ENCODE results near the gene GNG10.
"Not testable (repeated sequence)": the region's sequence is repeated elsewhere in the genome, so short reads cannot be mapped to it uniquely, and the experiment has no call there.

Gene GNG10

DNA sequence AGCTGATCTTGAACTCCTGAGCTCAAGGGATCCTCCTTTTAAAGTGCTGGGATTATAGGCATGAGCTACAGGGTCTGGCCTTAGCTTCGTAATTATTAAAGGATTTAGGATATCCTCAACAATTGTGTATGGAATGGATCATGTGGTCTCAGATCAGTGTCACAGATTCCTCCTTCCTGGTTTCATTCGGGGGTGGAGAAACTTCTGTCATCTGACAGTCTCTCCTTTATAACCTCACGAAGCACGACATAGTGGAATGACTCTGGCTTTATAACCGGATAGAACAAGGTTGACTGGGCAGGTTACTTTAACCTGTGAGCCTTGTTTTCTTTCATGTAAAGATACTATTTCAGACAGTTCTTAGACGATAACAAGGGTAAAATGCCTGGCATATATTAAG, 4.4 kb upstream of the GNG10 start:
- no peak for DNase-seq

GRCh38 chr9:111658943-111659342, 2.5 kb upstream of the GNG10 start:
- no peak for DNase-seq

GRCh38 chr9:111659691-111660090, 1.7 kb upstream of the GNG10 start:
- DNase-seq: no peak

DNA sequence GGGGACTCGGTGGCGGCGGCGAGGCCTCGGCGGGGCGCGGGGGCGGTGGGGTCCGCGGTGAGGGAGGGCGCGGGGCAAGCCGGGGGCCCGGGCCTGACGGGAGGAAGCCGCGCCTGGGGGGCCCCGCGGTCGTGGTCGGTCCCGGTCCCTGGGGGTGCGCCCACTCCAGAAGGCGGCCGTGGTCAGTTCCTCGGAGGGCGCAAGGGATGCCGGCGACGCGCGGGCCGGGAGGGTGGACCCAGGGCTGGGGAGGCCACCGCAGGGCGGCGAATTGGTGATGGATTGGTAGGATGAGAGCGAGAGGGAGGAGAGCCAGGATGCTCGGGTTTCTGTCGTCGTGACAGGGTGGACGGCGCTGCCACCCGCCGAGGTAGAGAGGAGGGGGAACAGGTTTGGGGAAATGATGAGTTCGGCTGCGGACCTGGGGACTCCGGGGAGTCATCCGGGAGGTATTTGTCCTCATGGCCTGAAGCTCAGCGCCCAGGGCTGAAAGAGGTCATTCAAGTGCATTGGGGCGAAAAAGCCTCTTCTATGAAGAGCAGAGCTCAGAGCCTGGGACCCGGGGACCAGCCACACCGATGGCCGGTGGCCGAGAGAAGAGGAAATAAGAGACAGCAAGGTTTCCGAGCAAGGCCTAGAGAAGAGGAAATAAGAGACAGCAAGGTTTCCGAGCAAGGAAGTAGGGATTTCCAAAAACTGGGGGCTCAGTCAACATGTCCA, 557 bp downstream of the GNG10 start:
- DNase-seq: peak in 1 of 2 experiments; percentile 34

GRCh38 chr9:111662576-111663300, 1.3 kb downstream of the GNG10 start:
- no peak for DNase-seq

DNA sequence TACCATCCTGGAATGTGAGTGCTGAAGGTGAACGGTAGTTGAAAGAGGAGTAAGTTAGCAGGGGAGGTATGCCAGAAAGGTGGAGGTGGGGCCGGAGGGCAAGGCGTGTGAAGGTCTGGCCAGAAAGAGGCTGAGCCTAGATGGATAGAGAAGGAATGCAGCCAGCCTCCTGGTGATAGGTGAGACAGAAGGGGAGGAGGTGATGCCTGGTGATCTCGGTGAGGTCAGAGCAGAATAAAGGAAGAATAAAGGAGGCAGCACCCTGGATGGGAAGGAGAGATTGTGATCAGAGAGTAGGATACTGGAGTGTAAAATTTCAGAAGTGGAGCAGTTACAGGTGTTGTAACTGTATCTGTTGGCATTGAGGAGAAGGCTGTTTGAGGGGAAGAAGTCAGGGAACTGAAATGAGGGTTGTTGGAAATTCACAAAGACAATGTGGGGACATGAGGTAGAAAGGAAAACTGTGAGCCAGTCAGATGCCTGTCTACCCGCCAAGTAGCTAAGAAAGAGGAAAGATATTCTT, 2.0 kb downstream of the GNG10 start:
- DNase-seq: no peak

- DNase-seq: no peak
These were observed 6.7 kb downstream of the GNG10 start for GRCh38 chr9:111668026-111668573.

- not testable (repeated sequence) for DNase-seq
These were observed 7.2 kb downstream of the GNG10 start for GRCh38 chr9:111668601-111669000.

GRCh38 chr9:111674319-111674718, 12.9 kb downstream of the GNG10 start:
- DNase-seq: no peak

GRCh38 chr9:111676116-111676515, 14.7 kb downstream of the GNG10 start:
- DNase-seq: no peak

DNA sequence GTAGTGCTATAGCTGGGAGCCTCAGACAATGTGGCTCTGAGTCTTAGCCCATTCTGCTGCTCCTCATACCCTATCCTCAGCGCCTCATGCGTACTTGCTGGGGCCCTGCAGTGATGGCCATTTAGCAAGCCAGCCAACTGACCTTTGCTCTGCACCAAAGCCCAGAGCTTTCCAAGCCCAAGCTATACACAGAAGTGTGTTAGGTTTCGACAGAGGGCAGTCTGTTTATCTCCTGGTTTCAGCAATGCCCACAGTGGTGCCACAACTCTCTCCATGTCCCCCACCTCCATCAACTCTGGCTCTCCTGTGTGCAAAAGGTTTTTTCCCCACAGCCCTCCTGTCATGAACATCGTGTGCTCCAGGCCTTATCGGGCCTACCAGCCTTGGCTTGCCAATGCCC, 16.9 kb downstream of the GNG10 start:
- no peak for DNase-seq

DNA sequence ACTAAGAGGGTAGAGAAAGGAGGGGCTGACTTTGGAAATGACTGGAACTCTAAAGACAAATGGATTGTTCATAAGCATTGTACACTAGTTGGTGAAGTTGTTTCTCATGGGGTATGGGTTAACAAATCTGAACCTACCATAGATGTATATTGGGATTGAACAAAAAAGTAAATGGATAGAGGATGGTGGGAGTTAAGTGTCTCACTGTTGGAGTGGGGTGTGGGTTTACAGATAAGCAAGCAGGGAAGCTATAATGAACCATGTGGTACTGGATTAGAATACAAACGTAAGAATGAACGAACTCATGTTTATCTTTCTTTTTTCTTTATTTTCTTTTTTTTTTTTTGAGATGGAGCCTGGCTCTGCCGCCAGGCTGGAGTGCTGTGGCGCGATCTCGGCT, 17.8 kb downstream of the GNG10 start:
- no peak for DNase-seq

DNA sequence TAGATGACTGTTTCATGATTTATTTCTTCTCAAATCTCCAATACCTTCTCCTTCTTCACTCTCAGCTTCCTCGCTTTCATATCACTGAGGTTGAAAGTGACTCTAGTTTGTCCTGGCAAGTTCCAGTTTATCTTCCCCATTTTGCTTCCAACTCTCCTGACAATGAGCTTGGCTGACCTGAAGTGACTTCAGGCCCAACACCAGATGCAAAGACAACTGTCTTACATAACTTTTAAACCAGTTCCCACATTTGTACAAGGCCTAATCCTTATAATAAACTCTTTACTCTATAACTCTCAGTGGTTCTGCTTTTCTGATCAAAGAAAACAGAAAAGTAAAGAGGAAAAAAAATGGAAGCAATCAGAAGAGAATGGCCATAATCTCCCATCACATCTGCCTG, 22.0 kb downstream of the GNG10 start:
- no peak for DNase-seq

GRCh38 chr9:111691672-111692329, 30.4 kb downstream of the GNG10 start:
- peak in 1 of 2 experiments; percentile 64 for DNase-seq

- no peak for DNase-seq
These were observed 35.4 kb downstream of the GNG10 start for GRCh38 chr9:111696796-111697195.

GRCh38 chr9:111700776-111701175, 39.4 kb downstream of the GNG10 start:
- DNase-seq: no peak

GRCh38 chr9:111704503-111704902, 43.1 kb downstream of the GNG10 start:
- no peak for DNase-seq

DNA sequence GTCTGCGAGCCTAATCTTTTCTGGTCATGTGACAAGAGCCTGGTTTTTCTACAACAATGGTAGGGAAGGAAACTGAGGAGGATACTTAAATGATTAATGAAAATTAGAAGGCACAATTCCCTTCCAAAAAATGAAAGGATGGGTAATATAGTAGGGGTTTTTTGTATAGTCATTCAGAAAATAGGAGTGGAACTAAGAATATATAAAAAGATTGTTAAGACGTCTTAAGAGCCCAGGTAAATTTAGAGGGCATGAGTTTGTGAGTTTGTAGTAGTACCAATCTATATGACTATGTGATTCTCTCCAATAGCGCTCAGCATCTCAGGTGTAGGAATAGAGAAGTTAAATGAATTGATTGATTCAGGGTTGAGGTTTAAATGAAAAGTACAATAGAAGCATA, 50.1 kb downstream of the GNG10 start:
- no peak for DNase-seq

DNA sequence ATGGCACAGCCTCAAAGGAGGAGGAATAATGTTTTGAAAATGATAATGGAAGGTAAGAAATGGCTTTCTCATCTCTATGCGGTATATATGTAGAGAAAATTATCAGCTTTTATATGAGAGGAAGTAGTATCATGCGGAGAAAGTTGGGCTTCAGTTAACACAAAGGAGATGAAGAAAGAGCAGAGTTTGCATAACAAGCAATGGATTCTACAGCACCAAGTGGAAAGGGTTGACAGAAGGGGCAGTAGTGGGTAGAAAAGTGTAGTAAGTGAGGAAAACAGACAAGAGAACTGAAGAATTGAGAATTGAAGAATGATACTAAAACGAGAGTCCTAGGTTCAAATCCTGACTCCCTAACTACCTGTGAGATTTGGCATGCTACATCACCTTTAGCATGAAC, 51.0 kb downstream of the GNG10 start:
- no peak for DNase-seq

DNA sequence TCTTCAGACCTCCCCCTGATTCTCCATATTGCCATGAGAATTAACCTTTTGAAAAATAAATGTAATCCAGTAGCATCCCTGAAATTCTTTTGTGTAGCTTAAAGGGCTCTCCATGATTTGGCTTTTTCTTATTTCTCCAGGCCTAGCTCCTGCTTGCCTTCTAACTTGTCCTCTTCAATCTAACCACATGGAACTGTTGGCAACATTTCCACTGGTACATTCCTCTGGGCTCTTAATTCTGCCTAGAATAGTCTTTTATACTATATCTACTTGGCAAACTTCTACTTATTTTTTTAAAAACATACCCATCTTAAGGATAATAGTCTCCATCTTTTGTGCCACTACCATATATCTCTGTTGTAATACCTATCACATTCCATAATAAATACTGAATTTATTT, 54.1 kb downstream of the GNG10 start:
- DNase-seq: no peak

- DNase-seq: no peak
These were observed 58.1 kb downstream of the GNG10 start for GRCh38 chr9:111719541-111719940.
